CD4-positive, alpha-beta T cell treated with Interleukin-2 at 100 ng/mL for 4 hours (primary cell): ENCODE measurements around the gene PPP1R13B.
"Not testable (repeated sequence)": the region's sequence is repeated elsewhere in the genome, so short reads cannot be mapped to it uniquely, and the experiment has no call there.

Experiments used
- DNase-seq: peaks from one replicate; pipeline ENCODE4 v3.0.0-alpha.2; 2020; ENCODE audit warnings: low spot score

Gene PPP1R13B

DNA sequence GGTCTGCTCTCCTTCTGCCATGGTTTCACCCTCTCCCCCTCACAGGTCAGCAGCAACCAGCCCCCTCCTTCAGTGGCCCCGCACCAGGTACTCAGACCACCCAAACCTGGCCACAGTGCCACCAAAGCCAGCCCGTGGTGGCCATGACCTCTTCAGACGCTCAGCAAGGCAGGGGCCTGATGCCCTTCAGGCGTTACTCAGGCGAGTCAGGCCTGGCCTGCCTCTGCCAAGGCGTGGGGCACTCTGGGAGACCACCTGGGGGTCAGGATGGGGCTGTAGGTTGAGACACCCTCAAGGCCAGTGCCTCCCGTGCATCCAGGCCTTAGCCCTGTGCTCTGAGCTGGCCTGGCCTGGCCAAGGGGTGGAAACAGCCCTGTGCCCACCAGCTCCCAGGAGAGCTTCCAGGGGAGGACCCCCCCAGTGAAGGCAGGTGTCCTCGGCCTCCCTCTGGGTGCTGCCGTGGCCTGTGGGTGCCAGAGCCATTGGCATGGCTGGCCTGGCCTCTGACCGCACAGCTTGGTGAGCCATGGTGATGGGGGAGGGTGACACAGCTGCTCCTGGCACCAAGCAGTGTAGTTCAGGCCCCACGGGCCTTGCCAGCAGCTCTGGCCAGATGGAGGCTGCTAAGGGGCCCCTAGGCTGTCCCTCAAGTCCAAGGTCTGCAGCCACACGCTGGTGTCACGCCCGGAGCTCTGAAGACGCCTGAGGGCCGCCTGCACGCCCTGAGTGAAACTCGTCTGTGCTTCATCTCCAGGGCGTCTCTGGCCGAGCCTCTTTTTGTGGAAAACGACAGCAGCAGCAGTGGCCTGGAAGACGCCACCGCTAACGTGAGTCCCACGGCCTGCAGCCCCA, 147.2 kb downstream of the PPP1R13B start:
- DNase-seq = no peak

GRCh38 chr14:103699261-103699661, 148.1 kb downstream of the PPP1R13B start:
- DNase-seq = no peak

GRCh38 chr14:103698380-103699260, 148.8 kb downstream of the PPP1R13B start:
- no peak for DNase-seq

DNA sequence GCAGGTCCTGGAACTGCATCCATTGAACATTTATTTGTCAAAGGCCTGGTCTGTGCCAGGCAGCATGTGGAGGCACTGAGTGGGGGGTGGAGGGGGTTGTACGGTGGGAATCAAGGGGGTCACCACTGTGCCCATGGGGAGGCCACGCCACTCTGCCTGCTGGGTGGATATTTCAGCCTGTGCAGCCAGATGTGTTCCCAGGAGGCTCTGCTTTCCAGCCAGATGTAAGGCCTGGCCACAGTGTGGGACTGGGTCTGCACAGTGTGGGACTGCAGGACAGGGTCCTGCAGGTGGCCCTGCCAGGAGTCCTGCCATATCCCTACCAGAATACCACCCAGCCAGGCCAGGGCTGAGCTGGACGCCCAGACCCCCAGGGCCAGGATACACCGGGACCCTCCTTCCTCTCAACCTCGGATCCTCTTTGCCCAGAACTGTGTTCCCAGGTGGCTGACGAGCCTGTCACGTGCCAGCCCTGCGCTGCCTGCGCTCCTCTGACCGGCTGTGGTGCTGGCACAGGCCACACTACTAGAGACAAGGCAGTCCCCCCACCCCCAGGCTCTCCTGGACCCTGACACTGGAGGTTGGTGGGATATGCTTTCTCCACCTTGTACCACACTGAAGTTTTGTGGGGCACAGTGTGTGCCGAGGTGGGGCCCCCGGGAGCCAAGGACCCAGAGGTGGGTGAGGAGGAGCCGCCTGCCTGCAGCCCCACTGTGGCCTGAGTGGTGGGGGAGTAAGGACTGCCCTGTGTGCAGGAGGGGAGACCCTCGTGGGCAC, 149.6 kb downstream of the PPP1R13B start:
- no peak for DNase-seq

- DNase-seq = no peak
Measured at GRCh38 chr14:103697206-103697602, 150.2 kb downstream of the PPP1R13B start.

GRCh38 chr14:103696466-103697071, 150.8 kb downstream of the PPP1R13B start:
- no peak for DNase-seq

DNA sequence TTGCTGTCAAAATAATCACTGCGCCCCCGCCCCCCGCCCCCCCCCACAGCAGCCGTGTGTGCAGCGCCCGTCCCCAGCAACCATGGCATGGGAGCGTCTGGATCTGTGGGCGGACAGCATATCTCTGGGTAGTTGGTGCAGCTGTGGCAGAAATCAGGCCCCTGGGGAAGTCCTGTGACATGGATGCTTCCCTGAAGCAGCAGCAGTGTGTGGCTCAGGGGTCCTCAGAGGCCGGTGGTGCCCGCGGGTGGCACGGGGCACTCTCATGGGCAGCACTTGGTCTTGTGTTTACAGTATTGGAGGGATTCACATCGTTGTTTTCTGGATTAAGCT, 151.3 kb downstream of the PPP1R13B start:
- DNase-seq = no peak

- DNase-seq = no peak
Measured at GRCh38 chr14:103695296-103696069, 151.9 kb downstream of the PPP1R13B start.

DNA sequence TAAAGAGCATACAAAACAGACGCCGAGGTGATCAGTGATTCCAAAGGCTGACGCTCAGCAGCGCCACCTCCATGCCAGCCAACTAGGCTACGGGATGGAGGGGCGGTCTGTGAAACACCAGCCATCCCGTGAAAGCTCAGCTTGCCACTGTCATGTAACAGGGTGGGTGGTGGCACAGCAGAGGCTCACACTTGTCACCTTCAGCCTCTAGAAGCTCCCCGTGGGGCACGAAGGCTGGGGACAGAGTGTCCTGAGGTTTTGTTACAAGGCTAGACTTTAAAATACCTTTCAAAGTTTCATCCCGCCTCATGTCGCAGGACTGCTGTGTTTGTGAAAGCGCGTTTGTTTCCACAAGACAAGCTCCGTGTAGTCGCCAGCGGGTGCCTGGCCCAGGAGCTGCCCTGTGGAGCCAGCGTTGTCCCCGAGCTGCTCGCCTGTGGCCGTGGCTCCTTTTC, 152.8 kb downstream of the PPP1R13B start:
- no peak for DNase-seq

DNA sequence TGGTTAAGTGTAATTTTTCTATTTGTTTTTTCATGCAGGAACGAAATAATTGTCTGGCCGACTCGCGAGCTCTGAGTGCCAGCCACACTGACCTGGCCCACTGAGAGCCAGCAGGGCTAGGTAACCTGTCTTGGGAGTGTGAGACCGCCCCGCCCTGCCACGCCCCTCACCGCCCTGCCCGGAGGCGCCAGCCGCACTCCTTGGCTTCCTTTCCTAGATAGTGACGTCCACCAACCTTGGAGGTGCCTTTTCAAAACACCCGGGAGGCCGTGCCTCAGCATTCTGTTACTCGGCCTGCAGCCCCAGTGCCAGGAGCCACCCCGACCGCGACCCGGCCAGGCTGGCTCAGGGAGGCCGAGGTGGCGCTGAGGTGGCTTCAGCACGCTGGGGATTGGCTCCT, 153.9 kb downstream of the PPP1R13B start:
- DNase-seq = no peak

DNA sequence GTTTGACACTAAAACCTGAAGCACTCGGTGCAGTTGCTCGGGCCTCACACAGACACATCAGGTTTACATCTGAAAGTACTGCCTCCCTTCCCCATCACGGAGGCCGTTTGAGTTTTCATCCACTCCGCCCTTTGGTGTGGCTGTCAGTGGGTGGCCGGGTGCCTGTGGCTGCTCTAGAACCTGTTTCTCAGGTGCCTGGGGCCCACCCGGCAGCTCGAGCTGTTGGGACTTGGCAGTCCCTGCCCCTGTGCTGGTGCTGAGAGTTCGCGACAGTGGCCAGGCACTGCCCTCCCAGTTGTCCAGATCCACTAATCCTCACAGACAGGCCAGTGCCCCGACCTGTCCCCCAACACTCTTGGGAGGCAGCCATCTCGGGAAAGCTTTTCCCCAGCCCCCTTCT, 154.5 kb downstream of the PPP1R13B start:
- no peak for DNase-seq

- no peak for DNase-seq
Measured at GRCh38 chr14:103692159-103692558, 155.2 kb downstream of the PPP1R13B start.

GRCh38 chr14:103691655-103692054, 155.7 kb downstream of the PPP1R13B start:
- DNase-seq = not testable (repeated sequence)

DNA sequence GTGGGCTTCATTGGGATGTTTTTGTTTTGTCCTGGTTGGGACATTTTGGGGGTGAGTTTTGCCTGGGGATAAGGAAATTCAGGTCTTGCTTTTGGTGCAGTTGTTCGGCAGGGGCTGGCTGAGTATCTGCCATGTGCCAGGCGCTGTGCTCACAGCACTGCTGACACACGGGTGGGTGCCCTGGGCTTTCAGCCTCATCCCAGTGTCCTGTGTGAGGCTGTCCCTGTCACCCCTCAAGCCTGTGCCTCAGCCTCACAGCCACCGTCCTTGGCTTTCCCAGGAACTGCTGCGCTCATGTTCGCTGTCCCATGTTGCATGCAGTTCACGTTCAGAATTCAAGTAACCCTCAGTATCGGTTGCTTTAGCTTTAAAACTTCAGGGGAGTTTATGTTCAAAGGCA, 157.0 kb downstream of the PPP1R13B start:
- no peak for DNase-seq

DNA sequence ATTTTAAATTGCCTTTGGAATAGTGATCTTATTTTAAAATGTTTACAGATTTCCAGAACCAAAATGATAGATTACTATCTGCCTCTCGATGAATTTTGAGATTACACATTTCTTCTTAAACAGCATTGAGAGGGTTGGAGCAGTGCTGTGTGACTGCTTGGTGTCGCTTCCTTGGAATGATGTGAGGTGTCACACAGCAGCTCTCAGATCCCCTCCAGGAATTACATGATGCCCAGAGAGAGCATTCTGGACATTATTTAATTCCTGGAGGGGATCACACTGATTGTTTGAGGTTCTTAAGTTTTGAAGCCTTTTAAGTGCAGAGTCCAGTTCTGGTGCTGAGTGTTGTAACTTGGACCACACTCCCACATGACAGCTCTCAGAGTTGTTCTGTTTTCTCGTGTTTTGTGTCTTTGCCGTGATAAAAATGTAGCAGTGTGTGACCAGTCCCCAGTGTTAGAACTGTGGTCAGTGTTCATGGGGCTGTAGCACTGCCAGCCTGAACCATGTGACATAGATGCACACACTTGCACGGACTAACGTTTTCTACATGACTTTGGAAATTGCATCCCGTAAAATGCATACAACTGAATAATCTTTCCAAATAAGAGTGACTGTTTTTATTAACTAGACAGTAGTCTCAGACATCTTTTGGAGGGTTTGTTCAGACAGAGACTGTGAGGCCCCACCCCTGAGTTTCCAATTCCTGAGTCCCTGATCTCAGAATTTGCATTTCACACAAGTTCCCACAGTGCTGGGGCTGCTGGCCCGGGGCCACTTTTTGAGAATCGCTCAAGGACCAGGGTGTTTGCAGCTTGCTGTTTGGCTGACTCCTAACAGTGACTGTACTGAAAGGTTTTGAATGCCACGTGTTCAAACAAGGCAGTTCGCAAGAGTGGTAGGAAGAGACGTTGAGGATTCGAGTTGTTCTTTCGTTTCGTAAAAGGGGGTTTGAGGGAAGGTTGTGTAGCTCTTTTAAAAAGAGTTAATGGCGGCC, 158.2 kb downstream of the PPP1R13B start:
- DNase-seq = no peak

- no peak for DNase-seq
Measured at GRCh38 chr14:103688441-103688840, 158.9 kb downstream of the PPP1R13B start.

DNA sequence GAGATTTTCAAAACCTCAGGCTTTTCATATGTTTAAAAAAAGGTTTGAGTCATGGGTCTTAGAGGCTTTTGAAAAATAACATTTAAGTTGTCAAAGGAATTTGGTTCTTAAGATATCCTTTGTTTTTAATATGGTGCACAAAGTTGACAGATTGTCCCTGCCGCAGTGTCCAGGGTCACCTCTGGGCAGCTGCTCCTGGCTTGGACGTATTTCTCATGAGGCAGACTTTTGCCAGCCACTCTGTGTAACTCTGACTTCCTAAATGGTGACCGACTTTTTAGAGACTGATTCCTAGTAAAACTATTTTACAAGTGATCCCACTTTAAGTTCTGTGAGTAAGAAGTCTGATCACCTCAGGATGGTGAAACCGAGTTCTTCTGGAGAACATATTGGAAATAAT, 159.7 kb downstream of the PPP1R13B start:
- DNase-seq = no peak

DNA sequence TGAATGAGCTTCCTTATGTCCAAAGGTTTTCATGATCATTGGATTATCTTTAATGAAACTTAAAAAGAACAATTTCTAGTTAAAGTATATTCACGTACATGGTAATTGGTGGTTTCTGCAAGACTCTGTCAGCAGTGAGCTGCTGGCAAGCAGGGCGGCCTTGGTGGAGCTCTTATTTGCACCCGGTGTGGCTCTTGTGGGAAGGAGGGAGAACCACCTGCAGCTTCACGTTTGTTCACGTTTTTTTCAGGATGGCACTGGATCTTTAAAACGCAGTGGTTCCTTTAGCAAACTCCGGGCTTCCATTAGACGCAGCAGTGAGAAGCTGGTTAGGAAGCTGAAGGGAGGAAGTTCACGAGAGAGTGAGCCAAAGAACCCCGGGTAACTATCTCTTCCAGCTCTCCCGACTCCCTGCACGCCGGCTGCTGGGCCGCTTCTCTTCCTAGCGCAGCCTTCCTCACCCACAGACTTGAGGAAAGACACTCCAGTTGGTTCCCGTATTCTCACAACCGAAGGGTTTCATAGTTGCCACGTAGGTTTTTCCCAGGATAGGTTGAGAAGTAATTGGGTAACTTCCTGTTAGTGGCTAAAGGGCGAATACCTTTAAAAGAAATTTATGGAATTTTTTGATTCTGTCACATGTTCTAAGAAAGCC, 160.4 kb downstream of the PPP1R13B start:
- no peak for DNase-seq
